ENCODE results near the gene CTNNA3. TPM values are rescaled to one million over a fixed set of nuclear protein-coding genes. Genes with fewer than 3 reads are reported as not detected.

The CTNNA3 gene
- total RNA-seq, 1 experiment from 2014 or later = 0.32 TPM

DNA sequence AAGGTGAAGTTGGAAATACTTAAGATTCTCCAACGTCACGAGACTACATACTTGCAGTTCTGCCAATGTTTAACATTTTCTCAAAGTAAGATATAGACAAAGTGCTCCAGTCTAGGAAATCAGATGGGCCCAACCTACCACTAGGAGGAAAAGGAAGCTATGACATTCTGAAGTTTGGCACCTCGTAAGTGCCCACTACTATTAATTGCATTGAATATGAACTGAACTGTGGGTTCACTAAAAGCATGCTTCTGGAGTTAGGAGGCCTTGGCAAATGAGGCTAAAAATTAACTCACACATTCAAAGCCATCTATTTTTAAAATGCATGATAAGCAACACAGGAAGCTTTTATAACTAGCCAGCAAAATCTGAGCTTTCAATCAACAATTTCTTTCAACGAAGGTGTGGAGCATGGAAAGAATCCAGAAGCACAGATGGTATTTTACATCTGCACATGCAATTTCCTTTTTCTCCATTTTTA lies 620.5 kb downstream of the CTNNA3 start:
- Histone ChIP-seq H3K9me2 (ENCODE audit: insufficient read depth) (no peaks in the 10 kb centered on the region), H3K9ac (ENCODE audit: low read length) (no peak overlapping the region), H3K4me3 (replicated peaks in 1 of 2; ENCODE audit: low read depth in 1 of 2, low read length in 2 of 2) (no peak overlapping the region), H3K27me3 (ENCODE audit: insufficient read depth, low read length) (no peaks in the 10 kb centered on the region), H3K36me3 (ENCODE audit: control insufficient read depth in 1 of 2, insufficient read depth in 2 of 2, low read length in 2 of 2) (no peaks in the 10 kb centered on the region), H3K4me1 (ENCODE audit: control insufficient read depth in 1 of 2, insufficient read depth in 2 of 2, low read length in 2 of 2) (peaks cover 0 to 2% of the 10 kb centered on the region in 2 experiments; a peak in 1 of 4 replicates), H3K79me2 (ENCODE audit: insufficient read depth, low read length) (no peaks in the 10 kb centered on the region), H4K20me1 (ENCODE audit: insufficient read depth) (no peaks in the 10 kb centered on the region), H3K4me2 (ENCODE audit: low read length) (no peak overlapping the region), H3K9me3 (ENCODE audit: control insufficient read depth in 1 of 2, insufficient read depth in 1 of 2, low read depth in 1 of 2, low read length in 2 of 2) (no peaks in the 10 kb centered on the region), H3K27ac (ENCODE audit: low read depth, low read length) (no peak overlapping the region), H2AFZ (ENCODE audit: low read depth, low read length, poor library complexity, severe bottlenecking) (no peak overlapping the region)
- ChIA-PET RAD21 (ENCODE audit: low non-redundant PET in 1 of 2, low total read pairs in 2 of 2, uncharacterized antibody in 2 of 2, unreplicated experiment in 2 of 2) (no interaction called here), CTCF (no interaction called here), POLR2A (no interaction called here)
- no TSS peak for BruUV-seq (replicated peaks)
- TF ChIP-seq, protein P1, sequence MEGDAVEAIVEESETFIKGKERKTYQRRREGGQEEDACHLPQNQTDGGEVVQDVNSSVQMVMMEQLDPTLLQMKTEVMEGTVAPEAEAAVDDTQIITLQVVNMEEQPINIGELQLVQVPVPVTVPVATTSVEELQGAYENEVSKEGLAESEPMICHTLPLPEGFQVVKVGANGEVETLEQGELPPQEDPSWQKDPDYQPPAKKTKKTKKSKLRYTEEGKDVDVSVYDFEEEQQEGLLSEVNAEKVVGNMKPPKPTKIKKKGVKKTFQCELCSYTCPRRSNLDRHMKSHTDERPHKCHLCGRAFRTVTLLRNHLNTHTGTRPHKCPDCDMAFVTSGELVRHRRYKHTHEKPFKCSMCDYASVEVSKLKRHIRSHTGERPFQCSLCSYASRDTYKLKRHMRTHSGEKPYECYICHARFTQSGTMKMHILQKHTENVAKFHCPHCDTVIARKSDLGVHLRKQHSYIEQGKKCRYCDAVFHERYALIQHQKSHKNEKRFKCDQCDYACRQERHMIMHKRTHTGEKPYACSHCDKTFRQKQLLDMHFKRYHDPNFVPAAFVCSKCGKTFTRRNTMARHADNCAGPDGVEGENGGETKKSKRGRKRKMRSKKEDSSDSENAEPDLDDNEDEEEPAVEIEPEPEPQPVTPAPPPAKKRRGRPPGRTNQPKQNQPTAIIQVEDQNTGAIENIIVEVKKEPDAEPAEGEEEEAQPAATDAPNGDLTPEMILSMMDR (IDR thresholded peaks at IDR 0.05 in 2 of 3, conservative IDR thresholded peaks at IDR 0.05 in 1 of 3; ENCODE audit: borderline replicate concordance in 1 of 3, insufficient read depth in 1 of 3, low read depth in 2 of 3, low read length in 2 of 3) = no peak
- TF ChIP-seq YY1 (IDR thresholded peaks at IDR 0.05; ENCODE audit: extremely low read depth, insufficient replicate concordance, low read depth, low read length) (no peak), ZFX (IDR thresholded peaks at IDR 0.05) (no peak), POLR2AphosphoS5 (IDR thresholded peaks at IDR 0.05; ENCODE audit: low read depth, low read length) (no peak), JUND (IDR thresholded peaks at IDR 0.05) (no peak), FOSL1 (IDR thresholded peaks at IDR 0.05; ENCODE audit: low read depth) (no peak), TCF7L2 (IDR thresholded peaks at IDR 0.05; ENCODE audit: borderline replicate concordance, extremely low read depth, insufficient read depth, insufficient read length) (no peak), POLR2A (IDR thresholded peaks at IDR 0.05; ENCODE audit: borderline replicate concordance, extremely low read depth, insufficient read depth, insufficient read length) (no peak), CEBPB (IDR thresholded peaks at IDR 0.05; ENCODE audit: low read depth) (no peak), SIN3A (IDR thresholded peaks at IDR 0.05; ENCODE audit: low read depth) (no peak), ELF1 (IDR thresholded peaks at IDR 0.05; ENCODE audit: borderline replicate concordance, low read depth) (no peak), EZH2 (IDR thresholded peaks at IDR 0.05) (no peak), RAD21 (IDR thresholded peaks at IDR 0.05; ENCODE audit: low read depth) (no peak), EZH2phosphoT487 (IDR thresholded peaks at IDR 0.05; ENCODE audit: borderline replicate concordance) (no peak)
- TF ChIP-seq, protein P2, sequence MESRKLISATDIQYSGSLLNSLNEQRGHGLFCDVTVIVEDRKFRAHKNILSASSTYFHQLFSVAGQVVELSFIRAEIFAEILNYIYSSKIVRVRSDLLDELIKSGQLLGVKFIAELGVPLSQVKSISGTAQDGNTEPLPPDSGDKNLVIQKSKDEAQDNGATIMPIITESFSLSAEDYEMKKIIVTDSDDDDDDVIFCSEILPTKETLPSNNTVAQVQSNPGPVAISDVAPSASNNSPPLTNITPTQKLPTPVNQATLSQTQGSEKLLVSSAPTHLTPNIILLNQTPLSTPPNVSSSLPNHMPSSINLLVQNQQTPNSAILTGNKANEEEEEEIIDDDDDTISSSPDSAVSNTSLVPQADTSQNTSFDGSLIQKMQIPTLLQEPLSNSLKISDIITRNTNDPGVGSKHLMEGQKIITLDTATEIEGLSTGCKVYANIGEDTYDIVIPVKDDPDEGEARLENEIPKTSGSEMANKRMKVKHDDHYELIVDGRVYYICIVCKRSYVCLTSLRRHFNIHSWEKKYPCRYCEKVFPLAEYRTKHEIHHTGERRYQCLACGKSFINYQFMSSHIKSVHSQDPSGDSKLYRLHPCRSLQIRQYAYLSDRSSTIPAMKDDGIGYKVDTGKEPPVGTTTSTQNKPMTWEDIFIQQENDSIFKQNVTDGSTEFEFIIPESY (IDR thresholded peaks at IDR 0.05; ENCODE audit: extremely low read depth, insufficient replicate concordance, low read length) = no peak
- TF ChIP-seq, protein P3, sequence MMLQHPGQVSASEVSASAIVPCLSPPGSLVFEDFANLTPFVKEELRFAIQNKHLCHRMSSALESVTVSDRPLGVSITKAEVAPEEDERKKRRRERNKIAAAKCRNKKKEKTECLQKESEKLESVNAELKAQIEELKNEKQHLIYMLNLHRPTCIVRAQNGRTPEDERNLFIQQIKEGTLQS (IDR thresholded peaks at IDR 0.05) = no peak
- TF ChIP-seq, protein P4, sequence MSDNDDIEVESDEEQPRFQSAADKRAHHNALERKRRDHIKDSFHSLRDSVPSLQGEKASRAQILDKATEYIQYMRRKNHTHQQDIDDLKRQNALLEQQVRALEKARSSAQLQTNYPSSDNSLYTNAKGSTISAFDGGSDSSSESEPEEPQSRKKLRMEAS (IDR thresholded peaks at IDR 0.05) = no peak
- ATAC-seq = no peak
- intact Hi-C loops (cut with micrococcal nuclease) = no loop called here
- no peak for DNase-seq (ENCODE audit: low read depth, low spot score)
